ENCODE data around the gene SASH1.

GRCh38 chr6:148298683-148299082 is 44.0 kb upstream of the SASH1 start:
- TF ChIP-seq CTCF (IDR thresholded peaks at IDR 0.05) (no peak), EP300 (IDR thresholded peaks at IDR 0.05) (no peak), POLR2A (IDR thresholded peaks at IDR 0.05) (no peak)

All from ovary (tissue), 3 donors.